IMR-90 (cell line): ENCODE measurements around the gene API5. TPM values are rescaled to one million over a fixed set of nuclear protein-coding genes. Genes with fewer than 3 reads are reported as not detected.

Source experiments
- ATAC-seq: fragments of 200-7000 bp; cut with Tn5 transposase; 2 replicates; pipeline ENCODE4 v1.9.1; 2020; ENCODE audit warnings: low read depth, mild to moderate bottlenecking, moderate library complexity
- Bru-seq: library from RNA; stranded (reverse); fragments of 400-500 nt; gene quantifications from one replicate; lab custom pipeline; 2021; lab: Mats Ljungman, UMichigan
- BruChase-seq, 2 experiments: library from RNA; stranded (reverse); fragments of 400-500 nt; gene quantifications; one replicate each; lab custom pipeline; 2021; lab: Mats Ljungman, UMichigan
- BruUV-seq: library from RNA; stranded (reverse); fragments of 400-500 nt; replicated peaks from 2 replicates; lab custom pipeline; 2021; lab: Mats Ljungman, UMichigan
- CTCF ChIA-PET: fragments of 300-600 bp; formaldehyde crosslinking; extraction: SDS; loops from one replicate; lab custom pipeline; 2021; ENCODE audit warnings: antibody characterized with exemption; lab: Yijun Ruan, JAX
- POLR2A ChIA-PET: fragments of 300-600 bp; sonication (Branson Sonifier 250); formaldehyde crosslinking; loops from one replicate; lab custom pipeline; 2022; ENCODE audit warnings: antibody characterized with exemption; ENCODE audit not compliant: unreplicated experiment; lab: Charles Lee
- DNase-seq: peaks from one replicate; pipeline ENCODE4 v3.0.0; 2013
- H2AFZ ChIP-seq: replicated peaks from 2 replicates; pipeline ENCODE3; 2013; ENCODE audit warnings: low read length, mild to moderate bottlenecking; ENCODE audit not compliant: poor library complexity
- H2AK5ac ChIP-seq: 2 replicates; pipeline ENCODE4 v1.6.1; 2013; ENCODE audit warnings: low read depth, low read length, inconsistent platforms
- H2AK9ac ChIP-seq: replicated peaks from 2 replicates; pipeline ENCODE3; 2013; ENCODE audit warnings: mild to moderate bottlenecking, low read depth, low read length, moderate library complexity; ENCODE audit not compliant: poor library complexity
- H2BK120ac ChIP-seq: 2 replicates; pipeline ENCODE4 v1.6.1; 2013; ENCODE audit warnings: low read depth, low read length, inconsistent platforms
- H2BK15ac ChIP-seq: 3 replicates; pipeline ENCODE4 v1.6.1; 2013; ENCODE audit warnings: low read depth, low read length, inconsistent platforms
- H2BK20ac ChIP-seq: 2 replicates; pipeline ENCODE4 v1.6.1; 2013; ENCODE audit warnings: low read depth, mild to moderate bottlenecking, inconsistent platforms, low read length, moderate library complexity
- H2BK5ac ChIP-seq: 2 replicates; pipeline ENCODE4 v1.6.1; 2013; ENCODE audit warnings: mild to moderate bottlenecking, low read depth, low read length, inconsistent platforms; ENCODE audit not compliant: poor library complexity, severe bottlenecking
- H3K14ac ChIP-seq: replicated peaks from 2 replicates; pipeline ENCODE4 v1.6.1; 2013; ENCODE audit warnings: low read depth, low read length, inconsistent platforms
- H3K18ac ChIP-seq: 2 replicates; pipeline ENCODE4 v1.6.1; 2013; ENCODE audit warnings: low read depth, low read length, control low read depth
- H3K23ac ChIP-seq: 2 replicates; pipeline ENCODE4 v1.6.1; 2013; ENCODE audit warnings: low read depth, low read length, inconsistent platforms
- H3K27ac ChIP-seq: 2 replicates; pipeline ENCODE4 v1.5.1; 2013; ENCODE audit warnings: mild to moderate bottlenecking, control low read depth, low read length; ENCODE audit not compliant: insufficient read depth
- H3K27me3 ChIP-seq: 2 replicates; pipeline ENCODE4 v1.6.1; 2013; ENCODE audit warnings: low read length; ENCODE audit not compliant: control insufficient read depth, insufficient read depth
- H3K36me3 ChIP-seq: 2 replicates; pipeline ENCODE4 v1.6.1; 2013; ENCODE audit warnings: low read length, mixed read lengths; ENCODE audit not compliant: control insufficient read depth, insufficient read depth
- H3K4ac ChIP-seq: 2 replicates; pipeline ENCODE4 v1.6.1; 2013; ENCODE audit warnings: low read depth, low read length, inconsistent platforms
- H3K4me1 ChIP-seq: 2 replicates; pipeline ENCODE4 v1.6.1; 2013; ENCODE audit warnings: low read length, mixed read lengths; ENCODE audit not compliant: control insufficient read depth, insufficient read depth
- H3K4me2 ChIP-seq: 2 replicates; pipeline ENCODE4 v1.6.1; 2013; ENCODE audit warnings: low read depth, mild to moderate bottlenecking, control low read depth, low read length, moderate library complexity
- H3K4me3 ChIP-seq: 2 replicates; pipeline ENCODE4 v1.5.1; 2013; ENCODE audit warnings: low read depth, mild to moderate bottlenecking, control low read depth, low read length, moderate library complexity; ENCODE audit not compliant: insufficient read depth
- H3K56ac ChIP-seq: 2 replicates; pipeline ENCODE4 v1.6.1; 2013; ENCODE audit warnings: low read length, inconsistent platforms; ENCODE audit not compliant: insufficient read depth; ENCODE audit errors: extremely low read depth
- H3K79me1 ChIP-seq, 2 experiments: 2 replicates each; pipeline ENCODE4 v1.6.1; 2013; ENCODE audit warnings: low read length in 2 of 2, inconsistent platforms in 1 of 2, low read depth in 1 of 2
- H3K9ac ChIP-seq: 2 replicates; pipeline ENCODE4 v1.6.1; 2013; ENCODE audit warnings: low read depth, low read length, control low read depth
- H3K9me1 ChIP-seq: 2 replicates; pipeline ENCODE4 v1.6.1; 2013; ENCODE audit warnings: low read length, inconsistent platforms; ENCODE audit not compliant: insufficient read depth
- H3K9me3 ChIP-seq: 2 replicates; pipeline ENCODE4 v1.6.1; 2013; ENCODE audit warnings: low read length; ENCODE audit not compliant: control insufficient read depth, insufficient read depth
- H4K20me1 ChIP-seq: 2 replicates; pipeline ENCODE4 v1.6.1; 2013; ENCODE audit warnings: low read length, inconsistent platforms; ENCODE audit not compliant: insufficient read depth
- H4K5ac ChIP-seq: 2 replicates; pipeline ENCODE4 v1.6.1; 2013; ENCODE audit warnings: mild to moderate bottlenecking, low read depth, low read length, control low read depth
- H4K8ac ChIP-seq, 2 experiments: 2 replicates each; pipeline ENCODE4 v1.6.1; 2013; ENCODE audit warnings: low read depth in 2 of 2, low read length in 2 of 2, control low read depth in 1 of 2, inconsistent platforms in 1 of 2
- H4K91ac ChIP-seq: 2 replicates; pipeline ENCODE4 v1.6.1; 2013; ENCODE audit warnings: low read depth, low read length, inconsistent platforms; ENCODE audit not compliant: insufficient read depth
- CEBPB ChIP-seq: IDR thresholded peaks from 2 replicates; pipeline ENCODE4 v1.6.1; 2012; ENCODE audit warnings: low read depth, low read length, improper control_type of control experiment
- CTCF ChIP-seq: conservative IDR thresholded peaks from 2 replicates; pipeline ENCODE4 v1.5.1; 2012; ENCODE audit warnings: mild to moderate bottlenecking, low read depth, low read length, improper control_type of control experiment
- ELK1 ChIP-seq: fragments of 150-350 bp; IDR thresholded peaks from 2 replicates; pipeline ENCODE4 v1.6.1; 2016; ENCODE audit warnings: low read depth, mild to moderate bottlenecking, low read length, moderate library complexity, borderline replicate concordance
- MAFK ChIP-seq: IDR thresholded peaks from 2 replicates; pipeline ENCODE4 v1.6.1; 2012; ENCODE audit warnings: low read depth, low read length, improper control_type of control experiment
- MAZ ChIP-seq: IDR thresholded peaks from 2 replicates; pipeline ENCODE4 v1.6.1; 2012; ENCODE audit warnings: low read depth, mild to moderate bottlenecking, low read length, improper control_type of control experiment, moderate library complexity, borderline replicate concordance
- MXI1 ChIP-seq: IDR thresholded peaks from 2 replicates; pipeline ENCODE4 v1.6.1; 2012; ENCODE audit warnings: low read depth, mild to moderate bottlenecking, low read length, moderate library complexity, borderline replicate concordance
- NFE2L2 ChIP-seq: fragments of 150-350 bp; IDR thresholded peaks from 2 replicates; pipeline ENCODE4 v1.6.1; 2016; ENCODE audit warnings: low read depth, mild to moderate bottlenecking, low read length
- POLR2A ChIP-seq: IDR thresholded peaks from 2 replicates; pipeline ENCODE4 v1.6.1; 2012; ENCODE audit warnings: mild to moderate bottlenecking, low read depth, low read length
- RAD21 ChIP-seq: IDR thresholded peaks from 2 replicates; pipeline ENCODE4 v1.6.1; 2012; ENCODE audit warnings: low read length, improper control_type of control experiment
- RCOR1 ChIP-seq: IDR thresholded peaks from 2 replicates; pipeline ENCODE4 v1.6.1; 2012; ENCODE audit warnings: mild to moderate bottlenecking, low read length, improper control_type of control experiment; ENCODE audit not compliant: insufficient replicate concordance
- RFX5 ChIP-seq: IDR thresholded peaks from 2 replicates; pipeline ENCODE4 v1.8.0; 2012; ENCODE audit warnings: low read depth, mild to moderate bottlenecking, low read length, moderate library complexity
- SMC3 ChIP-seq: fragments of 150-350 bp; IDR thresholded peaks from 2 replicates; pipeline ENCODE4 v1.6.1; 2016; ENCODE audit warnings: low read depth, mild to moderate bottlenecking, antibody characterized with exemption, low read length, moderate library complexity
- WGBS, 2 experiments: methylation state at CpG; one replicate each; pipeline versions ENCODE4 v1.1.5 to v1.1.7; 2013; ENCODE audit warnings: missing lambda C conversion rate in 2 of 2; ENCODE audit not compliant: insufficient read length in 1 of 2; ENCODE audit errors: extremely low coverage in 2 of 2; 5-methylcytosine and 5-hydroxymethylcytosine counted together
- dilution Hi-C: fragments of 300-500 bp; cut with HindIII; formaldehyde crosslinking; loops from one replicate; pipeline ENCODE4 v1.14.3; 2018; ENCODE audit warnings: low sequenced_read_pairs; ENCODE audit not compliant: unreplicated experiment
- in situ Hi-C: fragments of 300-500 bp; cut with MboI; formaldehyde crosslinking; loops from 3 replicates; pipeline ENCODE4 v1.14.3; 2019; ENCODE audit warnings: low sequenced_read_pairs, inconsistent platforms, mixed read lengths
- intact Hi-C: fragments of 100-400 bp; cut with micrococcal nuclease; formaldehyde crosslinking; loops from 2 replicates; pipeline ENCODE4 v1.10.0; 2022
- long read RNA-seq: library from polyadenylated mRNA; unstranded; transcript quantifications from one replicate; pipeline ENCODE4 v2.0.0, GENCODE V29; 2021; ENCODE audit not compliant: unreplicated experiment
- polyA plus RNA-seq, 3 experiments: library from polyadenylated mRNA; depleted of rRNA; stranded (reverse); fragments of >200 nt; gene quantifications; 2 replicates each; pipeline ENCODE4 v1.2.3, GENCODE V29; 2012; ENCODE audit warnings: low replicate concordance in 1 of 3
- total RNA-seq: library from RNA; depleted of rRNA; stranded (reverse); fragments of >200 nt; gene quantifications from 2 replicates; pipeline ENCODE4 v1.2.3, GENCODE V29; 2012; rRNA removed

The API5 gene
- total RNA-seq = 59.9 and 94.7 TPM in 2 replicates
- polyA plus RNA-seq (2012; rRNA removed) = 35.4 and 44.9 TPM in 2 replicates
- polyA plus RNA-seq (2012; cell fraction: cytosol; rRNA removed) = 11.0 and 12.5 TPM in 2 replicates
- polyA plus RNA-seq (2012; cell fraction: nucleus; rRNA removed; ENCODE audit: low replicate concordance) = 4.6 and 23.4 TPM in 2 replicates
- percentile 89 among the genes with signal in this experiment for Bru-seq, nascent RNA
- BruChase-seq, experiment 1, labeled RNA remaining after a 6-hour chase = percentile 91 among the genes with signal in this experiment
- BruChase-seq, experiment 2, labeled RNA remaining after a 2-hour chase = percentile 87 among the genes with signal in this experiment
- long read RNA-seq, transcript API5-208 (14 exons, 1,868 nt) = minor isoform, 87 of 203 reads
- long read RNA-seq, transcript API5-201 (14 exons, 3,714 nt) = major isoform, 89 of 203 reads
- long read RNA-seq, partial matches to known transcripts = 9 of 203 reads
- long read RNA-seq, other reads (novel, unspliced or antisense) = 14 of 203 reads

DNA sequence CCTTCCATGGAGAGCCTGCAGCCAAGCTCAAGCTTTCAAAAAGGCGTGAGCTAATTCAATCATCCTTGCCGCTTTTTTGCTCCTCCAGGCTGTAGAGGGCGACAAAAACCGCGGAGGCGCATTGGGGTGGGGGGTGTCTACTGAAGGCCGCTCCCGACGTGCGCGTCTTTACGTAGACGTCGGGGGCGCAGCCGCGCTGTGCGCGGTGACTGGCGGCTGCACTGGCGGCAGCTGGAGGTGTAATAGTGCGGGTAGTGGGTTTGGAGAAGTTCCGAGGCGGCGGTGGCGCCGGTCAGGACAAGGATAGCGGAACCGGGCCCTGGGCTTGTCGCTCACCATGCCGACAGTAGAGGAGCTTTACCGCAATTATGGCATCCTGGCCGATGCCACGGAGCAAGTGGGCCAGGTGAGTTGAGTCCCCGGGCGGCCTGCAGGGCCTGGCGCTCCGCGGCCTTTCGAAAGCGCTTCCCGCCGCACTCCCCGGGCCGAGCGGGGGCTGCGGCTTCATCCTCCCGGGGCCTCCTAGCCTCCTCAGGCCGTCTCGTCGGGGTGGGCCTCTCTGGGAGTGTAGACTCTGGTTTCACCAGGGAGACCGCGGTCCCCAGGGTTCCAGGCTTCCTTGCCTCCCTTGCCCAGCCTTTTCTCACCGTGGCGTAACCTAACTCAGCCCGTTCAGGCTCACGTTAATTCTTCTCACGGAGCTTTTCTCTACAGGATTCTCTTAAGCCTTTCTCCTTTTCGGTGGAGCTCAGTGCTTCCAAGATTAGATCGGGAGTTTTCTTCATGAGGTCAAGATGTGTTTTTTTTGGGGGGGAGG, at the start of gene API5:
TSS of gene API5 (plus strand) at position 206 of the 817 bp plus-strand sequence. CDS start at position 338, 132 bp downstream.
- Histone ChIP-seq H3K27ac (peak within 1 kb of the TSS; percentile 55), H3K79me1 (peaks cover 0 to 22% of the 10 kb centered on the region in 2 experiments; a peak in 3 of 4 replicates), H3K23ac (0 out of 2 replicates have a peak within 1 kb of the TSS, but pooled peaks have one; percentile 8), H2AK5ac (no peak within 1 kb of the TSS), H3K9me3 (no peaks in the 10 kb centered on the region), H3K27me3 (no peaks in the 10 kb centered on the region), H2BK120ac (no peak within 1 kb of the TSS), H4K8ac (peak within 1 kb of the TSS in 1 of 2 experiments; percentile 81; a peak in 3 of 4 replicates), H2BK15ac (no peak within 1 kb of the TSS), H4K20me1 (peaks cover 45% of the 10 kb centered on the region), H2BK20ac (no peak within 1 kb of the TSS), H3K36me3 (no peaks in the 10 kb centered on the region), H4K91ac (no peak within 1 kb of the TSS; the same call in 1 of the 2 replicates), H2AK9ac (peak within 1 kb of the TSS; percentile 84), H3K4ac (no peak within 1 kb of the TSS), H4K5ac (peak within 1 kb of the TSS; percentile 34), H2AFZ (peak within 1 kb of the TSS; percentile 94), H3K4me3 (peak within 1 kb of the TSS; percentile 86), H2BK5ac (peak within 1 kb of the TSS; percentile 30), H3K4me1 (peaks cover 5% of the 10 kb centered on the region), H3K56ac (peak within 1 kb of the TSS; percentile 80), H3K9ac (peak within 1 kb of the TSS; percentile 80), H3K14ac (no peak within 1 kb of the TSS; the same call in 1 of the 2 replicates), H3K18ac (no peak within 1 kb of the TSS), H3K4me2 (peak within 1 kb of the TSS; percentile 97), H3K9me1 (peaks cover 2% of the 10 kb centered on the region; the same call in 1 of the 2 replicates)
- in situ Hi-C loops = no loop called here
- CTCF ChIA-PET = interaction anchor here (0.5 to 1.3 kb wide), 7 partner anchors 9 to 249 kb away, joined by 3 to 7 read pairs (median 3); no protein-coding TSS in a partner anchor
- dilution Hi-C loops = no loop called here
- DNase-seq = peak; percentile 92
- BruUV-seq = no TSS peak
- 0% methylated on average over 17 of the region's 60 CpGs; no CpG with 5 or more reads in 1 of the 2 experiments for WGBS, 2 experiments
- POLR2A ChIA-PET = interaction anchor here (0.7 kb wide), 1 partner anchor 46 kb away, joined by 10 read pairs; no protein-coding TSS in a partner anchor
- intact Hi-C loops = no loop called here
- peak; percentile 100 for ATAC-seq
- TF ChIP-seq CEBPB = no peak
- TF ChIP-seq NFE2L2 = no peak
- no peak for TF ChIP-seq MAFK
- peak; percentile 89 for TF ChIP-seq POLR2A
- TF ChIP-seq ELK1 = no peak
- TF ChIP-seq RFX5 = no peak
- peak; percentile 88 for TF ChIP-seq CTCF
- TF ChIP-seq SMC3 = peak; percentile 19; the same call in 1 of the 2 replicates
- no peak for TF ChIP-seq RCOR1
- peak; percentile 54 for TF ChIP-seq RAD21
- peak; percentile 93 for TF ChIP-seq MAZ
- TF ChIP-seq MXI1 = 0 out of 2 replicates have a peak, but pooled peaks have one; percentile 41
